SU-DHL-6 (cell line): ENCODE data around the gene TBX5.

ENCODE experiments used
- H2AFZ ChIP-seq: fragments of 200-600 bp; sonication (generic); 2 replicates; pipeline ENCODE4 v1.6.1; 2014; ENCODE audit warnings: low read depth, mild to moderate bottlenecking, moderate library complexity, mixed read lengths, antibody characterized with exemption, low read length; ENCODE audit not compliant: severe bottlenecking
- H3F3A ChIP-seq: fragments of 200-600 bp; shearing (Covaris generic); 2 replicates; pipeline ENCODE4 v1.6.0; 2016; ENCODE audit warnings: antibody characterized with exemption, mild to moderate bottlenecking; ENCODE audit not compliant: insufficient read depth
- H3K27ac ChIP-seq: fragments of 200-600 bp; sonication (generic); 2 replicates; pipeline ENCODE4 v1.5.1; 2016; ENCODE audit warnings: low read depth, mild to moderate bottlenecking, low read length, moderate library complexity, mixed read lengths
- H3K27me3 ChIP-seq: fragments of 200-600 bp; sonication (generic), shearing (Covaris generic); 2 replicates; pipeline ENCODE4 v1.6.0; 2014; ENCODE audit warnings: mild to moderate bottlenecking, low read length
- H3K36me3 ChIP-seq: fragments of 200-600 bp; sonication (generic); 2 replicates; pipeline ENCODE4 v1.6.1; 2014; ENCODE audit warnings: mild to moderate bottlenecking, low read length, mixed read lengths
- H3K4me2 ChIP-seq: fragments of 300-600, 200-600 bp; shearing (Covaris generic), sonication (generic); 2 replicates; pipeline ENCODE4 v1.6.0; 2014; ENCODE audit warnings: low read length, low read depth, mild to moderate bottlenecking; ENCODE audit not compliant: poor library complexity, severe bottlenecking
- H3K4me3 ChIP-seq: fragments of 200-600 bp; sonication (generic); 2 replicates; pipeline ENCODE4 v1.5.1; 2014; ENCODE audit warnings: antibody characterized with exemption, low read length, mild to moderate bottlenecking, mixed read lengths; ENCODE audit not compliant: insufficient read depth, poor library complexity, severe bottlenecking
- H3K79me2 ChIP-seq: fragments of 200-600 bp; sonication (generic); 2 replicates; pipeline ENCODE4 v1.6.1; 2014; ENCODE audit warnings: mild to moderate bottlenecking, low read length, moderate library complexity; ENCODE audit not compliant: insufficient read depth
- H3K9ac ChIP-seq: fragments of 200-600 bp; sonication (generic); 2 replicates; pipeline ENCODE4 v1.7.0; 2014; ENCODE audit warnings: mild to moderate bottlenecking, low read length
- H3K9me2 ChIP-seq: fragments of 200-600 bp; sonication (generic); replicated peaks from 2 replicates; pipeline ENCODE4 v1.6.1; 2014; ENCODE audit warnings: low read length; ENCODE audit not compliant: insufficient read depth
- H3K9me3 ChIP-seq: fragments of 200-600 bp; sonication (generic); 2 replicates; pipeline ENCODE4 v1.6.1; 2014; ENCODE audit warnings: low read length, mixed read lengths; ENCODE audit not compliant: insufficient read depth
- H4K20me1 ChIP-seq: fragments of 200-600 bp; sonication (generic); 2 replicates; pipeline ENCODE4 v1.6.1; 2014; ENCODE audit warnings: low read depth, mild to moderate bottlenecking, antibody characterized with exemption, low read length, moderate library complexity, mixed read lengths
- EZH2phosphoT487 ChIP-seq: fragments of 200-600 bp; sonication (generic), shearing (Covaris generic); conservative IDR thresholded peaks from 2 replicates; pipeline ENCODE4 v1.6.1; 2018; ENCODE audit warnings: mild to moderate bottlenecking, antibody characterized with exemption, low read length, moderate library complexity, mixed read lengths
- TF ChIP-seq, protein P1 (sequence below): fragments of 200-600 bp; sonication (generic); IDR thresholded peaks from one replicate; pipeline ENCODE4 v1.5.1; 2017; ENCODE audit warnings: antibody characterized with exemption, mild to moderate bottlenecking, low read length, moderate library complexity; ENCODE audit not compliant: insufficient read depth, poor library complexity, severe bottlenecking

TBX5 gene

DNA sequence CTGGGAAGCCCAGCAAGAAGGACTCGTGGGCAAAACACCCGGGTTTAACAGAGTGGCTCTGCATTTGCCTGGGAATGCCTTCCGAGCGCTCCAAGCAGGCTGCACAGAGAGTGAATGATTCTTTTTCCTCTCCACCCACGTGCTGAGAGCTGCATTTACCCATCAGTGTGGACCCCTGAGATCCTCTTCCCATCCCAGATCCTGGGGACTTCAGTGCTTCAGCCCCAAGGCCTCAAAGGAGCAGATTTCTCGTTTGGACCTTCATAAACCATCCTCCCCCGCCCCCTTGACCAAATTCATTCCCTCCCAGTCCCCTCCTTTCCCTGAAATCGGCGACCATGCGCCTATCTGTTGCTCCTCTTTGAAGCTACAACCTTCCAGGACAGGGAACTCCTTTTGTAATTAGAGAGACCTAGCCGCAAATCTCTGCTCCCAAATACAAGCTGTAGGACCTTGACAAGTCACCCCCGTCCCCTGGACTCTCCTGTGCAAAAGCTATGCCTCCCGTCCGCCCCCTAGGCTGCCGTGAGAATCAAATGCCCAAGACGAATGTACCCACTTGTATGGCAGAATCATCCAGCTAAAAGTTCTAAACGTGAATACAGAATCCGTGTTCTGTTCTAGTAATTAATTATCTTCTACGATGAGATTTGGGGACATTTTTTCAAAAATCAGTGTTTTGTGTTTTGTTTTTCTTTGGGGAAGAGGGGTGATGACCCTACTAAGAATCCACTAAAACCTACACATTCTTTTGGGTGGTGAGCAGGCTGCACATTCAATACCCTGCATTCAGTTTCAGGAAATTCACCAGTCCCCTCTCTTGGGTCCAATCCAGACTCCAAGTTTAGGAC, 8.8 kb downstream of the TBX5 start:
- H3K9me2 ChIP-seq = no peaks in the 10 kb centered on the region
- no peaks in the 10 kb centered on the region for H3K79me2 ChIP-seq
- H3K27me3 ChIP-seq = no peaks in the 10 kb centered on the region
- H3K27ac ChIP-seq = no peak overlapping the region
- no peaks in the 10 kb centered on the region for H3F3A ChIP-seq
- H3K9ac ChIP-seq = no peak overlapping the region
- no peaks in the 10 kb centered on the region for H3K36me3 ChIP-seq
- no peak overlapping the region for H3K4me3 ChIP-seq
- H3K4me2 ChIP-seq = no peak overlapping the region
- H3K9me3 ChIP-seq = no peaks in the 10 kb centered on the region
- H2AFZ ChIP-seq = no peak overlapping the region
- no peaks in the 10 kb centered on the region for H4K20me1 ChIP-seq
- TF ChIP-seq EZH2phosphoT487 = no peak
- TF ChIP-seq, protein P1, sequence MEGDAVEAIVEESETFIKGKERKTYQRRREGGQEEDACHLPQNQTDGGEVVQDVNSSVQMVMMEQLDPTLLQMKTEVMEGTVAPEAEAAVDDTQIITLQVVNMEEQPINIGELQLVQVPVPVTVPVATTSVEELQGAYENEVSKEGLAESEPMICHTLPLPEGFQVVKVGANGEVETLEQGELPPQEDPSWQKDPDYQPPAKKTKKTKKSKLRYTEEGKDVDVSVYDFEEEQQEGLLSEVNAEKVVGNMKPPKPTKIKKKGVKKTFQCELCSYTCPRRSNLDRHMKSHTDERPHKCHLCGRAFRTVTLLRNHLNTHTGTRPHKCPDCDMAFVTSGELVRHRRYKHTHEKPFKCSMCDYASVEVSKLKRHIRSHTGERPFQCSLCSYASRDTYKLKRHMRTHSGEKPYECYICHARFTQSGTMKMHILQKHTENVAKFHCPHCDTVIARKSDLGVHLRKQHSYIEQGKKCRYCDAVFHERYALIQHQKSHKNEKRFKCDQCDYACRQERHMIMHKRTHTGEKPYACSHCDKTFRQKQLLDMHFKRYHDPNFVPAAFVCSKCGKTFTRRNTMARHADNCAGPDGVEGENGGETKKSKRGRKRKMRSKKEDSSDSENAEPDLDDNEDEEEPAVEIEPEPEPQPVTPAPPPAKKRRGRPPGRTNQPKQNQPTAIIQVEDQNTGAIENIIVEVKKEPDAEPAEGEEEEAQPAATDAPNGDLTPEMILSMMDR = no peak

DNA sequence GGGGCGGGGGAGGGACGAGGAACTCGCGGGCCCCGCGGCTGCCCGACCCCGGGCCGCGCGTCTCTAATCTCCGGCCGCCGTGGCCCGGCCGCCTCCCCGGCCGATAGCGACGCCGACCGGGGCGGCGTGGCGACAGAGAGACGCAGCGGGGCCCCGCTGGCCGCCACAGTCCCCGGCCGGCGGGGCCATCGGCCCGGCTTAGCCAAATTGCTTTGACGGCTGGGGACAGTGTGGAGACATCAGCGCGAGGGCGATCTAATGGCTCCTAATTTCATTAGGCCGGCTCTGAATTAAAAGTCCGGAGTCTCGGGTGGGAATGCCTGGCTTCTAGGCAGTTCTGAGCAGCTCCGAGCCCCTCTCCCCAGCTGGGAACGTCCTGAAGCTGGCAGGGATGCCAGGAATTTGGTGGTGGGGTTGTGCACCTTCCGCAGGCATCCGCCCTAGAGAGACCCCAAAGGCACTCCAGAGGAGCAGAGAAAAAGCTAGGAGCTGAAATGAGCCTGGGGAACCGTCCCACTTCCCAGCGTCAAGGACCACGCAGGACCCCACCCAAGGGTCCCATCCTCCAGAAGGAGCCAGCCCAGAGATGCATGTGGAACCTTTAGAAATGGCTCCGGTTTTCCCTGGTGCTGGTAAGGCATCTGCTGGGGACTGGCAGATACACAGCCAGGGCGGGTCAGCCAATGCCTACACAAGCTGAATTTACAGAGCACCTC, 9.6 kb downstream of the TBX5 start:
- Histone ChIP-seq H3F3A (no peaks in the 10 kb centered on the region), H3K27me3 (no peaks in the 10 kb centered on the region), H3K4me3 (no peak overlapping the region)

DNA sequence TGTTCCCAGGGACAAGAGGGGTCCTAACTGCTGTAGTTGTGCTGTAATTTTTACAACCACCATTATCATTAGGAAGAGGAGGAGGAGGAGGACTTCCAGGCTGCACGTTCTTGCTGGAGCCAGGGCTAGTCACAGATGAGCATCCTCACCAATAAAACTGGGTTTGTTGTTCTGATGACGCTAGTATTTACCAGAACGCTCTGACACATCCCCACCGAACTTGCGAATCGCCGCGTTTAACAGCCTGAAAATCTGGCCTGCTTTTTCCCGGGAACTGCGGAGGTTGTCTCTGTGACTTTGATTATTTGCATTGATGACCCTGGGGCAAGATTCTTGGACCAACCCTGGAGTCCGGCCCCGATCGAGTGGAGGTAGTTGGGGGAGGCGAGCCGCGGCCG, 10.2 kb downstream of the TBX5 start:
- Histone ChIP-seq H3K4me3 (no peak overlapping the region), H3K27ac (no peak overlapping the region), H4K20me1 (no peaks in the 10 kb centered on the region), H3K27me3 (no peaks in the 10 kb centered on the region), H3K36me3 (no peaks in the 10 kb centered on the region), H3F3A (no peaks in the 10 kb centered on the region), H3K4me2 (no peak overlapping the region), H3K9me2 (no peaks in the 10 kb centered on the region), H3K9ac (no peak overlapping the region), H3K79me2 (no peaks in the 10 kb centered on the region), H3K9me3 (no peaks in the 10 kb centered on the region), H2AFZ (no peak overlapping the region)
- no peak for TF ChIP-seq EZH2phosphoT487
- TF ChIP-seq, protein P1 = no peak

More for the DNA sequence above, 9.6 kb downstream of the TBX5 start:
- H3K36me3 ChIP-seq = no peaks in the 10 kb centered on the region
- no peaks in the 10 kb centered on the region for H3K9me2 ChIP-seq
- no peaks in the 10 kb centered on the region for H3K9me3 ChIP-seq
- no peak overlapping the region for H2AFZ ChIP-seq
- H3K27ac ChIP-seq = no peak overlapping the region
- H3K79me2 ChIP-seq = no peaks in the 10 kb centered on the region
- H4K20me1 ChIP-seq = no peaks in the 10 kb centered on the region
- H3K9ac ChIP-seq = no peak overlapping the region
- no peak overlapping the region for H3K4me2 ChIP-seq
- TF ChIP-seq, protein P1 = no peak
- no peak for TF ChIP-seq EZH2phosphoT487
